Measurements from ENCODE around the gene ENTPD6.

ENTPD6 gene

GRCh38 chr20:25195014-25195961 lies at the start of gene ENTPD6:
Gene ENTPD6, plus strand, starts transcription at chr20:25195712. Its CDS starts 10,825 bp downstream, at chr20:25206537.
- no peaks in the 10 kb centered on the region for H3K9me3 ChIP-seq (ENCODE audit: insufficient read depth, low read length)
- peak within 1 kb of the TSS; percentile 72 for H3K4me3 ChIP-seq (ENCODE audit: insufficient read length, low read depth)
- peaks cover 5% of the 10 kb centered on the region for H3K4me1 ChIP-seq (ENCODE audit: insufficient read depth, insufficient read length)
- H3K36me3 ChIP-seq (ENCODE audit: insufficient read depth, insufficient read length, low read length) = peaks cover 6% of the 10 kb centered on the region
- TF ChIP-seq ZNF274 (IDR thresholded peaks at IDR 0.05; ENCODE audit: low read depth, low read length) = no peak
- TF ChIP-seq SUZ12 (IDR thresholded peaks at IDR 0.05; ENCODE audit: extremely low read depth, insufficient read depth, insufficient read length) = no peak
- no peak for TF ChIP-seq YY1 (IDR thresholded peaks at IDR 0.05; ENCODE audit: insufficient read depth, insufficient read length)
- peaks cover 7% of the 10 kb centered on the region for H3K27me3 ChIP-seq (ENCODE audit: insufficient read depth, insufficient read length)
- peak; percentile 36 for DNase-seq (ENCODE audit: low read depth, low spot score)
- H3K9ac ChIP-seq (ENCODE audit: insufficient read length, low read depth) = peak within 1 kb of the TSS; percentile 83

GRCh38 chr20:25146976-25147375 lies 48.5 kb upstream of the ENTPD6 start:
- no peaks in the 10 kb centered on the region for H3K9me3 ChIP-seq (ENCODE audit: insufficient read depth, low read length)
- DNase-seq (ENCODE audit: low read depth, low spot score) = no peak
- no peak overlapping the region for H3K4me3 ChIP-seq (ENCODE audit: insufficient read length, low read depth)
- no peaks in the 10 kb centered on the region for H3K36me3 ChIP-seq (ENCODE audit: insufficient read depth, insufficient read length, low read length)
- H3K27me3 ChIP-seq (ENCODE audit: insufficient read depth, insufficient read length) = peaks cover 2% of the 10 kb centered on the region
- no peak overlapping the region for H3K9ac ChIP-seq (ENCODE audit: insufficient read length, low read depth)
- TF ChIP-seq ZNF274 (IDR thresholded peaks at IDR 0.05; ENCODE audit: low read depth, low read length) = no peak
- TF ChIP-seq YY1 (IDR thresholded peaks at IDR 0.05; ENCODE audit: insufficient read depth, insufficient read length) = no peak
- no peak for TF ChIP-seq SUZ12 (IDR thresholded peaks at IDR 0.05; ENCODE audit: extremely low read depth, insufficient read depth, insufficient read length)
- H3K4me1 ChIP-seq (ENCODE audit: insufficient read depth, insufficient read length) = no peaks in the 10 kb centered on the region

- H3K36me3 ChIP-seq (ENCODE audit: insufficient read depth, insufficient read length, low read length) = no peaks in the 10 kb centered on the region
- no peak overlapping the region for H3K4me3 ChIP-seq (ENCODE audit: insufficient read length, low read depth)
- TF ChIP-seq YY1 (IDR thresholded peaks at IDR 0.05; ENCODE audit: insufficient read depth, insufficient read length) (no peak), ZNF274 (IDR thresholded peaks at IDR 0.05; ENCODE audit: low read depth, low read length) (no peak), SUZ12 (IDR thresholded peaks at IDR 0.05; ENCODE audit: extremely low read depth, insufficient read depth, insufficient read length) (no peak)
- DNase-seq (ENCODE audit: low read depth, low spot score) = no peak
- no peaks in the 10 kb centered on the region for H3K9me3 ChIP-seq (ENCODE audit: insufficient read depth, low read length)
- H3K9ac ChIP-seq (ENCODE audit: insufficient read length, low read depth) = no peak overlapping the region
- H3K4me1 ChIP-seq (ENCODE audit: insufficient read depth, insufficient read length) = no peaks in the 10 kb centered on the region
- peaks cover 2% of the 10 kb centered on the region for H3K27me3 ChIP-seq (ENCODE audit: insufficient read depth, insufficient read length)
These were observed 47.8 kb upstream of the ENTPD6 start for GRCh38 chr20:25147716-25148115.

- Histone ChIP-seq H3K9me3 (ENCODE audit: insufficient read depth, low read length) (no peaks in the 10 kb centered on the region), H3K9ac (ENCODE audit: insufficient read length, low read depth) (no peak overlapping the region), H3K4me1 (ENCODE audit: insufficient read depth, insufficient read length) (no peaks in the 10 kb centered on the region), H3K27me3 (ENCODE audit: insufficient read depth, insufficient read length) (peaks cover 2% of the 10 kb centered on the region), H3K4me3 (ENCODE audit: insufficient read length, low read depth) (no peak overlapping the region), H3K36me3 (ENCODE audit: insufficient read depth, insufficient read length, low read length) (no peaks in the 10 kb centered on the region)
- no peak for DNase-seq (ENCODE audit: low read depth, low spot score)
- TF ChIP-seq YY1 (IDR thresholded peaks at IDR 0.05; ENCODE audit: insufficient read depth, insufficient read length) (no peak), SUZ12 (IDR thresholded peaks at IDR 0.05; ENCODE audit: extremely low read depth, insufficient read depth, insufficient read length) (no peak), ZNF274 (IDR thresholded peaks at IDR 0.05; ENCODE audit: low read depth, low read length) (no peak)
These were observed 47.1 kb upstream of the ENTPD6 start for GRCh38 chr20:25148181-25148981.

GRCh38 chr20:25148982-25149846 lies 46.3 kb upstream of the ENTPD6 start:
- Histone ChIP-seq H3K27me3 (ENCODE audit: insufficient read depth, insufficient read length) (peaks cover 2% of the 10 kb centered on the region), H3K9ac (ENCODE audit: insufficient read length, low read depth) (no peak overlapping the region), H3K4me1 (ENCODE audit: insufficient read depth, insufficient read length) (no peaks in the 10 kb centered on the region), H3K9me3 (ENCODE audit: insufficient read depth, low read length) (no peaks in the 10 kb centered on the region), H3K36me3 (ENCODE audit: insufficient read depth, insufficient read length, low read length) (no peaks in the 10 kb centered on the region), H3K4me3 (ENCODE audit: insufficient read length, low read depth) (no peak overlapping the region)
- no peak for TF ChIP-seq ZNF274 (IDR thresholded peaks at IDR 0.05; ENCODE audit: low read depth, low read length)
- no peak for TF ChIP-seq SUZ12 (IDR thresholded peaks at IDR 0.05; ENCODE audit: extremely low read depth, insufficient read depth, insufficient read length)
- DNase-seq (ENCODE audit: low read depth, low spot score) = no peak

GRCh38 chr20:25150016-25150415 lies 45.5 kb upstream of the ENTPD6 start:
- Histone ChIP-seq H3K4me1 (ENCODE audit: insufficient read depth, insufficient read length) (no peaks in the 10 kb centered on the region), H3K9me3 (ENCODE audit: insufficient read depth, low read length) (no peaks in the 10 kb centered on the region), H3K4me3 (ENCODE audit: insufficient read length, low read depth) (no peak overlapping the region), H3K36me3 (ENCODE audit: insufficient read depth, insufficient read length, low read length) (no peaks in the 10 kb centered on the region), H3K27me3 (ENCODE audit: insufficient read depth, insufficient read length) (peaks cover 1% of the 10 kb centered on the region), H3K9ac (ENCODE audit: insufficient read length, low read depth) (no peak overlapping the region)
- no peak for DNase-seq (ENCODE audit: low read depth, low spot score)
- no peak for TF ChIP-seq SUZ12 (IDR thresholded peaks at IDR 0.05; ENCODE audit: extremely low read depth, insufficient read depth, insufficient read length)
- TF ChIP-seq YY1 (IDR thresholded peaks at IDR 0.05; ENCODE audit: insufficient read depth, insufficient read length) = no peak
- no peak for TF ChIP-seq ZNF274 (IDR thresholded peaks at IDR 0.05; ENCODE audit: low read depth, low read length)
